ENCODE results near the gene PIK3R2. TPM values are rescaled to one million over a fixed set of nuclear protein-coding genes. Genes with fewer than 3 reads are reported as not detected.
"Not testable (repeated sequence)": the region's sequence is repeated elsewhere in the genome, so short reads cannot be mapped to it uniquely, and the experiment has no call there.

Gene PIK3R2
- total RNA-seq (10 to 100 TPM; 14.1 to 37.2 TPM), polyA plus RNA-seq (ENCODE audit: insufficient read length in 2 of 2) (100 to 1,000 TPM; 115 to 134 TPM)
- long read RNA-seq, donor 1, full-length matches to known transcripts: 15 of 15 reads
- long read RNA-seq, donor 1, partial matches to known transcripts: 0 of 15 reads
- long read RNA-seq, donor 1, other reads (novel, unspliced or antisense): 0 of 15 reads
- long read RNA-seq, donor 2, full-length matches to known transcripts: 12 of 40 reads
- long read RNA-seq, donor 2, partial matches to known transcripts: 28 of 40 reads
- long read RNA-seq, donor 2, other reads (novel, unspliced or antisense): 0 of 40 reads
- long read RNA-seq, donor 3, full-length matches to known transcripts: 4 of 27 reads
- long read RNA-seq, donor 3, partial matches to known transcripts: 23 of 27 reads
- long read RNA-seq, donor 3, other reads (novel, unspliced or antisense): 0 of 27 reads
- long read RNA-seq, donor 4, full-length matches to known transcripts: 6 of 6 reads
- long read RNA-seq, donor 4, partial matches to known transcripts: 0 of 6 reads
- long read RNA-seq, donor 4, other reads (novel, unspliced or antisense): 0 of 6 reads

DNA sequence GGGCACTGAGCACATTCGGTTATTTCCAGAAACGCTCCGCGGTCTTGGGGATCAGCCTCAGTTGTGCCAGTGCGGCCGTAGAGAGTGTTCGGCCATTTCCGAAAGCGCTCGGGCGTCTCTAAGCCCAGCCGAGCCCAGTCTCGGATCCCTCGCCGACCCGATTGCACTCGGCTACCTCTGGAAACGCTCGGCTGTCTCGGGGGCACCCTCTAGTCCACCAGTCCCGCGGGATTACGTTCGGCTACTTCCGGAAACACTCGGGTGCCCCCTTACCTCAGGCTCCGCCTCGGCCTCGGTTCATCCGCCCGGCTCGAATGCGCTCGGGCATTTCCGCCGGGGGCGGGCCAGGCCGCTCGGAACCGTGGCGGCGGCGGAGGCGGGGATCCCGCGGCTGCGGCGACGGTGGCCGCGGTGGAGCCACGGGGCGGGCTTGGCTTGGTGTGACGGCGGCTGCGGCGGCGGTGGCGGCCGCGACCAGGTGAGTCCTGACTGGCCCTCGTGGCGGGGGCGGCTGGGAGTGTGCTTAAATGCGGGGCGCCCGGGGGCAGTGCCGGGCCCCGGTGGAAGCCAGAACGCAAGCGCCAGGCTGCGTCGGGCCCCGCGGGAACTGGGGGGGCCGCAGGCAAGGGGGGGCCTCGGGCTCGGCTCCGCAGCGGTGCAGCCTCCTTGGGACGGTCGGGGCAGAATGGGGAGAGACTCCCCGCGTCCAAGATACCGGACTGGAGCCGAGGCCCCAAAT, at the start of gene PIK3R2:
PIK3R2 (plus strand) TSS at position 347 of the 739 bp plus-strand sequence. CDS start 2,717 bp downstream, outside the sequence.
- peaks cover 56% of the 10 kb centered on the region for H3K36me3 ChIP-seq (ENCODE audit: control insufficient read depth, insufficient read depth, low read length)
- H3K9me3 ChIP-seq (ENCODE audit: control insufficient read depth, insufficient read depth, low read length): no peaks in the 10 kb centered on the region
- H3K27me3 ChIP-seq (ENCODE audit: control insufficient read depth, insufficient read depth, low read length): no peaks in the 10 kb centered on the region
- peak within 1 kb of the TSS; percentile 98 for H3K27ac ChIP-seq (ENCODE audit: low read depth, low read length)
- H3K4me3 ChIP-seq (ENCODE audit: low read depth, low read length): peak within 1 kb of the TSS; percentile 88
- DNase-seq (ENCODE audit: low read depth in 4 of 6, low spot score in 6 of 6): peak; percentile 99 to 100 (median 100)
- under 1% methylated on average over 86 of the region's 86 CpGs for WGBS (ENCODE audit: insufficient coverage)
- peaks cover 56% of the 10 kb centered on the region for H3K4me1 ChIP-seq (ENCODE audit: control insufficient read depth, insufficient read depth, low read length)

DNA sequence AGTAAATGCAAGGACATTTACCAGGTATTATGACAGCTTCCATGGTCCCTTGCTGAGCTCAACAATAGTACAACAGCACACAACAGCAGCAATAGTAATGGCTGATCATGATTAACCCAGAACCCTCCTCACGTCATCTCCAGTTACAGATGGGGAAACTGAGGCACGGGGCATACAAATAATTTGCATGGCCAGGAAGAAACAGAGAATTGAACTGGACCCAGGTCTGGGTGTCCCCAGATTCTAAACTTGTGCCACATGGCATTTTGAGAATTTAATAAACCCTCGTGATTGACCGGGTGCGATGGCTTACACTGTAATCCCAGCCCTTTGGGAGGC, 48.2 kb upstream of the PIK3R2 start:
- Histone ChIP-seq H3K27ac (ENCODE audit: low read depth, low read length) (peak overlapping the region; percentile 64), H3K36me3 (ENCODE audit: control insufficient read depth, insufficient read depth, low read length) (no peaks in the 10 kb centered on the region), H3K4me1 (ENCODE audit: control insufficient read depth, insufficient read depth, low read length) (peaks cover 20% of the 10 kb centered on the region), H3K27me3 (ENCODE audit: control insufficient read depth, insufficient read depth, low read length) (peaks cover 22% of the 10 kb centered on the region), H3K4me3 (ENCODE audit: low read depth, low read length) (peak overlapping the region; percentile 35), H3K9me3 (ENCODE audit: control insufficient read depth, insufficient read depth, low read length) (no peaks in the 10 kb centered on the region)
- no peak for DNase-seq (ENCODE audit: low read depth in 4 of 6, low spot score in 6 of 6)
- 79% methylated on average over 4 of the region's 5 CpGs for WGBS (ENCODE audit: insufficient coverage)

DNA sequence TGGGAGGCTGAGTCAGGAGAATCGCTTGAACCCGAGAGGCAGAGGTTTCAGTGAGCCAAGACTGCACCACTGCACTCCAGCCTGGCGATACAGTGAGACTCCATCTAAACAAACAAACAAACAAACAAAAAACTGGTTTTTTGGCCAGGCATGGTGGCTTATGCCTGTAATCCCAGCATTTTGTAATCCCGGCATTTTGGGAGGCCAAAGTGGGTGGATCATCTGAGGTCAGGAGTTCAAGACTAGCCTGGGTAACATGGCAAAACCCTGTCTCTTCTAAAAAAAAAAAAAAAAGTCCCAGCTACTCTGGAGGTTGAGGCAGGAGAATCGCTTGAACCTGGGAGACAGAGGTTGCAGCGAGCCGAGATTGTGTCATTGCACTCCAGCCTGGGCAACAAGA, 47.7 kb upstream of the PIK3R2 start:
- Histone ChIP-seq H3K4me1 (ENCODE audit: control insufficient read depth, insufficient read depth, low read length) (peaks cover 23% of the 10 kb centered on the region), H3K27me3 (ENCODE audit: control insufficient read depth, insufficient read depth, low read length) (peaks cover 22% of the 10 kb centered on the region)
- H3K9me3 ChIP-seq (ENCODE audit: control insufficient read depth, insufficient read depth, low read length); H3K36me3 ChIP-seq (ENCODE audit: control insufficient read depth, insufficient read depth, low read length); H3K27ac ChIP-seq (ENCODE audit: low read depth, low read length); DNase-seq (ENCODE audit: low read depth in 4 of 6, low spot score in 6 of 6); H3K4me3 ChIP-seq (ENCODE audit: low read depth, low read length): not testable (repeated sequence)
- 70% methylated on average over 3 of the region's 7 CpGs for WGBS (ENCODE audit: insufficient coverage)

- Histone ChIP-seq H3K4me3 (ENCODE audit: low read depth, low read length) (no peak overlapping the region), H3K4me1 (ENCODE audit: control insufficient read depth, insufficient read depth, low read length) (peaks cover 25% of the 10 kb centered on the region), H3K9me3 (ENCODE audit: control insufficient read depth, insufficient read depth, low read length) (no peaks in the 10 kb centered on the region), H3K36me3 (ENCODE audit: control insufficient read depth, insufficient read depth, low read length) (no peaks in the 10 kb centered on the region), H3K27ac (ENCODE audit: low read depth, low read length) (no peak overlapping the region), H3K27me3 (ENCODE audit: control insufficient read depth, insufficient read depth, low read length) (peaks cover 18% of the 10 kb centered on the region)
- DNase-seq (ENCODE audit: low read depth in 4 of 6, low spot score in 6 of 6): no peak
- WGBS (ENCODE audit: insufficient coverage): 87% methylated on average over 8 of the region's 9 CpGs
These were observed 45.7 kb upstream of the PIK3R2 start for GRCh38 chr19:18107235-18107634.

GRCh38 chr19:18108897-18109296, 44.1 kb upstream of the PIK3R2 start:
- no peak overlapping the region for H3K4me3 ChIP-seq (ENCODE audit: low read depth, low read length)
- H3K4me1 ChIP-seq (ENCODE audit: control insufficient read depth, insufficient read depth, low read length): peaks cover 25% of the 10 kb centered on the region
- peaks cover 16% of the 10 kb centered on the region for H3K27me3 ChIP-seq (ENCODE audit: control insufficient read depth, insufficient read depth, low read length)
- no peaks in the 10 kb centered on the region for H3K36me3 ChIP-seq (ENCODE audit: control insufficient read depth, insufficient read depth, low read length)
- H3K9me3 ChIP-seq (ENCODE audit: control insufficient read depth, insufficient read depth, low read length): no peaks in the 10 kb centered on the region
- H3K27ac ChIP-seq (ENCODE audit: low read depth, low read length): no peak overlapping the region
- no peak for DNase-seq (ENCODE audit: low read depth in 4 of 6, low spot score in 6 of 6)
- 65% methylated on average over 2 of the region's 2 CpGs for whole genome bisulfite sequencing (ENCODE audit: insufficient coverage)

- Histone ChIP-seq H3K27me3 (ENCODE audit: control insufficient read depth, insufficient read depth, low read length) (peaks cover 16% of the 10 kb centered on the region), H3K9me3 (ENCODE audit: control insufficient read depth, insufficient read depth, low read length) (no peaks in the 10 kb centered on the region), H3K4me1 (ENCODE audit: control insufficient read depth, insufficient read depth, low read length) (peaks cover 23% of the 10 kb centered on the region), H3K4me3 (ENCODE audit: low read depth, low read length) (peak overlapping the region; percentile 29), H3K27ac (ENCODE audit: low read depth, low read length) (no peak overlapping the region), H3K36me3 (ENCODE audit: control insufficient read depth, insufficient read depth, low read length) (no peaks in the 10 kb centered on the region)
- DNase-seq (ENCODE audit: low read depth in 4 of 6, low spot score in 6 of 6): no peak
- WGBS (ENCODE audit: insufficient coverage): 25% methylated on average over 11 of the region's 12 CpGs
These were observed 43.6 kb upstream of the PIK3R2 start for GRCh38 chr19:18109341-18109732.

DNA sequence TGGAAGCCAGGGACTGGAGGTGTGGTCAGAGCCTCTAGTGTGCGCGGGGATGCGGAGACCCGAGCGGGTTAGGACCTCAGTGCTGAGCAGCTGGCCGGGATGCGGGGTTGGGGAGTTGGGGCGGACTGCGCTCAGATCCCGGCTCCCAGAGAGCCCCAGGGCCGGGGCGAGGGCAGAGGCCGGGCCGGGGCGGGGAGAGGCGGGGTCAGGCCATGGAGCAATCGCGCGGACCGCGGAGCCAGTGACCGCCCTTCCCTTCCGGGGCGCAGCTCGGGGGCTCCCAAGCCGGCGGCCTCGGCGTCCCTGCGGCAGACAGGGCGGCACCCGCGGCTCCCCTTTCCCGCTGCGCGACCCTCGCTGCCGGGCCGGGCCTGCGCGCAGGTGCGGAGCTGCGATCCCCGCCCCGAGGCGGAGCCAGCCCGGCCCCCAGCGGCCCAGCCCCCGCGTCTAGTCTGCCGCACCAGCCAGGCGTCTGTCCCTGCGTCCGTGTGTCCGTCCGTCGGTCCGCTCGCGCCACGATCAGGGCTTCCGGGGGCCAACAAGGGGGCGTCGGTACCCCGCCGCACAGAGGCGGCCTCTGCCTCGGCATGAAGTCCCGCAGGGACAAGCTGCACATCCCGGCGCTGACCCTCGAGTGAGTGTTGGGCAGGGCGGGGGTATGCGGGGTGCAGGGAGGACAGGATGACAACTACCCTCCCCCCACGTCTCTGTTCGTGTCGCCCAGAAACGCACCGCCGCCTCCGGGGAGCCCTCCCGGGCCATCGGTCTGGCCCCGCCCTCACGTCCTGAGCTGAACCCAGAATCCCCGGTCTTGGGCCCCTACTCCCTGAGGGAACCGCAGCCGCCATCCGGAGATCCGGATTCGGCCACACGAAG, 43.0 kb upstream of the PIK3R2 start:
- H3K4me3 ChIP-seq (ENCODE audit: low read depth, low read length): peak overlapping the region; percentile 50
- peaks cover 16% of the 10 kb centered on the region for H3K27me3 ChIP-seq (ENCODE audit: control insufficient read depth, insufficient read depth, low read length)
- H3K36me3 ChIP-seq (ENCODE audit: control insufficient read depth, insufficient read depth, low read length): no peaks in the 10 kb centered on the region
- H3K27ac ChIP-seq (ENCODE audit: low read depth, low read length): no peak overlapping the region
- no peaks in the 10 kb centered on the region for H3K9me3 ChIP-seq (ENCODE audit: control insufficient read depth, insufficient read depth, low read length)
- peak in 2 of 6 donors; percentile 58 to 74 for DNase-seq (ENCODE audit: low read depth in 4 of 6, low spot score in 6 of 6)
- H3K4me1 ChIP-seq (ENCODE audit: control insufficient read depth, insufficient read depth, low read length): peaks cover 19% of the 10 kb centered on the region
- WGBS (ENCODE audit: insufficient coverage): 1% methylated on average over 92 of the region's 92 CpGs

DNA sequence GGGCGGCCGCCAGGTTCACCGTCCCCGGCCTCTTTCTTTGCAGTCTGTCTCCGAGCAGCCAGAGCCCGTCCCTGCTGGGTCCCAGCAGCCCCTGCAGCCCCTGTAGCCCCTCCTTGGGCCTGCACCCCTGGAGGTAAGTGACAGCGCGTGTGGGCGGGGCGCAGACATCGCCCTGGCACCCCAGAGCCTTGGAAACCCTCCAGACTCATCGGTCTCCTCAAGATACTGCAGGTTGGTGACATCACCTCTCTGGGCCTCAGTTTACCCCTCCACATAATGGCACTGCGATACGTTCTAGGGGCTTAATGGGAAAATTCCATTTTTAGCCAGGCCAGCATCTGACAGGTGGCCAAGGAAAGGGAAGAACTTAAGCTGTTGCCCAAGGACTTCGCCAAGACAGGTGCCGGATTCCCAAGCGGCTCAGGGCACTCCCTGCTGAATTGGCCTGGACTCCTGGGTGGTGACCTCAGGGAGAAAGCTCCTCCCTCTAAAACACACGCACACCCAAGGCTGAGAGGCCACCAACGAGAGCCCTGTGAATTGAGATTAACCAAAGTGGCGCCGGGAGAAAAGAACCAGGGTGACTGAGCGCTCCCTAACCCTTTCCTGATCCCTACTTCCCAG, 42.2 kb upstream of the PIK3R2 start:
- H3K4me3 ChIP-seq (ENCODE audit: low read depth, low read length): peak overlapping the region; percentile 50
- no peaks in the 10 kb centered on the region for H3K9me3 ChIP-seq (ENCODE audit: control insufficient read depth, insufficient read depth, low read length)
- peaks cover 19% of the 10 kb centered on the region for H3K4me1 ChIP-seq (ENCODE audit: control insufficient read depth, insufficient read depth, low read length)
- no peak overlapping the region for H3K27ac ChIP-seq (ENCODE audit: low read depth, low read length)
- H3K27me3 ChIP-seq (ENCODE audit: control insufficient read depth, insufficient read depth, low read length): peaks cover 16% of the 10 kb centered on the region
- H3K36me3 ChIP-seq (ENCODE audit: control insufficient read depth, insufficient read depth, low read length): peaks cover 7% of the 10 kb centered on the region
- WGBS (ENCODE audit: insufficient coverage): 25% methylated on average over 20 of the region's 22 CpGs
- DNase-seq (ENCODE audit: low read depth in 4 of 6, low spot score in 6 of 6): peak in 1 of 6 donors; percentile 11
